Activated CD4-positive, alpha-beta T cell treated with anti-CD3 and anti-CD28 coated beads for 1 hour (primary cell): ENCODE results near the gene KDM6A.
"Not testable (repeated sequence)": the region's sequence is repeated elsewhere in the genome, so short reads cannot be mapped to it uniquely, and the experiment has no call there.

ENCODE experiments used
- DNase-seq: peaks from one replicate; pipeline ENCODE4 v3.0.0-alpha.2; 2020

KDM6A gene

DNA sequence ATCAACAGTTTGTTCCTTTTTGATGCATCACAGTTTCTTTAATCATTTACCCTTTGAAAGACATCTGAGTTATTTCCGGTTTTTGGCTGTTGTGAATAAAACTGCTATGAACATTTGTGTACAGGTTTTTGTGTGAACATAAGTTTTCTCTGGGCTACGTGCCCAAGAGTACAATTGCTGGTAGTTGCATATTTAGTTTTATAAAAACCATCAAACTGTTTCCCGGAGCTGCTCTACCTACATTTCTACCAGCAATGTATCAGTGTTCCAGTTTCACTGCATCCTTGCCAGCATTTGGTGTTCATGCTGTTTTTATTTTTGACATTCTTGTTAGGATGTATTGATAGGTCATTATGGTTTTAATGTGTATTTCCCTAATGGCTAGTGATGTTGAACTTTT lies 17.3 kb downstream of the KDM6A start:
- no peak for DNase-seq

DNA sequence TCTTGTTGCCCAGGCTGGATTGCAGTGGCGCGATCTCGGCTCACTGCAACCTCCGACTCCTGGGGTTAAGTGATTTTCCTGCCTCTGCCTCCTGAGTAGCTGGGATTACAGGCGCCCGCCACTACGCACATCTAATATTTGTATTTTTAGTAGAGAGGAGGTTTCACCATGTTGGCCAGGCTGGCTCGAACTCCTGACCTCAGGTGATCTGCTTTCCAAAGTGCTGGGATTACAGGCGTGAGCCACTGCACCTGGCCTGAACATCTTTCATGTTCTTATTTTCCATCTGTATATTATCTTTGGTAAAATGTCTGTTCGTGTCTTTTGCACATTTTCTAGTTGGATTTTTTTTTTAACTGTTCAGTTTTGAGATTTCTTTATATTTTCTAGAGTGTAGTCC lies 17.7 kb downstream of the KDM6A start:
- DNase-seq = not testable (repeated sequence)

DNA sequence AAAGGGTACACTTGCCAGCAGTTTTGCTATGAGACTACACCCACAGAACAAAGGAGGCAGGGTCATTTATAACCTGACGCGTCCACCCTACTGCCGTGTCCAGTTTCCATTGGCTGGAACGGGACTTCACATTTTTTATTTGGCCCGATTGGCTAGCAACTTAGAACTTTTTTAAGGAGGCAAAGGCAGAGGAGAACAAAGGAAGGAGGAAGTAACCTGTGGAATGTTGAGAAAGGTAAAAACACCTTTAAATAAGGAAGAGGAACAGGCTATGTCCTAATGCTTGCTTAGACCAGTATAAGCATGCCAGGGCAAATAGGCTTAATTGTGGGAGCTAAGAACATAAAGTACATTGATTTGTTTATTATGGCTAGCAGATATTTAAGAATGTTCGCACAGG lies 18.7 kb downstream of the KDM6A start:
- no peak for DNase-seq

DNA sequence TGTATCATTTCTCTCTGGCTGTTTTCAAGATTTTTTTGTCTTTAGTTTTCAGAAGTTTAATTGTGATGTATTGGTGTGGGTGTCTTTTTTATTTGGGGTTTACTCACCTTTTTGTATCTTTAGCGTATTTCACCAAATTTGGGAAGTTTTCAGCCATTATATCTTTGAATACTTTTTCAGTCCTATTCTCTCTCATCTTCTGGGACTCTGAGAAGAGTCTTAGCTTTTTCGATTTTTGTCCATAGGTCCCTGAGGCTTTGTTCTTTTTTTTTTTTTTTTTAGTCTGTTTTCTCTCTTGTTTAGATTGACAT lies 23.8 kb downstream of the KDM6A start:
- no peak for DNase-seq

DNA sequence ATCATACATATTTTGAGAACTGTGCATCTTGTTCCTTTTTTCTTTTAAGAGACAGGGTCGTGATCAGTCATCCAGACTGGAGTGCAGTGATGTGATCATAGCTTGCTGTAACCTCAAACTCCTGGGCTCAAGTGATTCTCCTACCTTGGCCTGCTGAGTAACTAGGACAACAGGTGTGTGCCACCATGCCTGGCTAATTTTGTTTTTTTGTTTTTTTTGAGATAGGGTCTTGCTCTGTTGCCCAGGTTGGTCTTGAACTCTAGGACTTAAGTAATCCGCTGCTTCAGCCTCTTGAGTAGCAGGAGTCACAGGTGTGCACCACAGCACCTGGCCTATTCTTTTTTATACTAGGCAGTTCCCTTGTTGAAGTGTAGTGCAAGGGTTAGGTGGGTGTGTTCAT lies 24.6 kb downstream of the KDM6A start:
- DNase-seq = no peak

DNA sequence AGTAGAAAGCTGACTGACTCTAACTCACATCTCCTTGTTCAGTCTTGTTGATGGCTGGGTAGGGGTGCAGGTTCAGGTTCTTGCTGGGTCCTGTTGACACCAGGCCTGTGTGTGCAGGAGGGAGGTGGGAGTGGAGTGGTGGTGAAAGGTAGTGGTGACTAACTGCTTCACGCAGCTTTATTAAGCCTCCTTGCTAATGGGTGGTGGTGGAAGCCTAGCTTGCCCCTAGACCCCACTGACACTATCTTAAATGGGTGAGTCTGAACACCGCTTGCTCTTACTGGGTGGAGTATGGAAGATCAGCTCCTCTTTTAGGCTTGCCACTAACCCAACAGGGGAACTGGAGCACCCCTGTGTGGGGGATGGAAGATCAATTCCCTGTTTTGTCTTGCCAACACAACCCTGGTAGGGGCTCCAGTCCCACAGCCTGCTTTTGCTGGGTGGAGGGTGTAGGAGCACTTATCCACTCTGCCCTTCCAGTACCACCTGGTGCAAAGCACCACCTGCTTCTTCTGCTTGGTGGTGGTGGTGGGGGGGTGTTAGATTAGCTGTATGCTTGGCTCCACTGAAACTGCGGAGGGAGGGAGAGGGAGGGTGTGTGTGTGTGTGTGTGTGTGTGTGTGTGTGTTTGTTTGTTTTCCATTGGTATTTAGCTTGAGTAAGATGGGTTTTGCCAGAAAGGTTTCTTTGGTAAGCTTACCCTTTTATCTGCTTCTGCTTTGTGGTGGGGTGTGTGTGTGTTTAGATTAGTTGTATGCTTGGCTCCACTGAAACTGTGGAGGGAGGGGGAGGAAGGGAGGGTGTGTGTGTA lies 25.6 kb downstream of the KDM6A start:
- DNase-seq = no peak

DNA sequence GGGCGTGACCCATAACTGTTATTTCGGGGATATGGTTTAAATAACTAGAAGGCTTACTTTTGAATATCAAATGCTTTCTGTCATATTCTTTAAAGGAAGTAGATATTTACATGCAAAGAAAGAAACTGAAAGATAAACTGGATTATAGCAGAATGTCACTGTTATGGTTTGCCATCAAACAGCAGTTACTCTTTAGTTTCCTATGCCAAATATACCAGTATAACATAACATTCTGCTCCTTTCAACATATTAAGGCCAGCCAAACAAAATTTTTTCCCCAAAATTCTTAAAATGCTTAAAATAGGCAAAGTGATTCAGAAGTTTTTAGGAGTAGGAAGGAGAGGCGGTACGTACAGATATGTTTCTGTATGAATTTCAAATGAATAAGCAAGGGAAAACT lies 27.0 kb downstream of the KDM6A start:
- no peak for DNase-seq

DNA sequence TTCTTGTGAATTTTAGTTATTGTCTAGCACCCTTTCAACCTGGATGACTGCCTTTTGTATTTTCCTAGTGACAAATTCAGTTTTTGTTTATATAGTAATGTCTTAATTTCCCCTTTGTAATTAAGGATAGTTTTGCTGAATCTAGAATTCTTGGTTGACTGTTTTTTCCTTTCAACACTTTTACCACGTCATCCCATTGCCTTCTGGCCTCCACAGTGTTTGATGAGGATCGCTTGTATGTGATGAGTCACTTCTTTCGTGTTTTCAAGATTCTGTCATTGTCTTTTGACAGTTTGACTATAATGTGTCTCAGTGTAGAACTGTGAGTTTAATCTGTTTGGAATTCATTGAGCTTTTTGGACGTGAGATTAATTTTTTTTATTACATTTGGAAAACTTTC lies 30.1 kb downstream of the KDM6A start:
- DNase-seq = no peak

DNA sequence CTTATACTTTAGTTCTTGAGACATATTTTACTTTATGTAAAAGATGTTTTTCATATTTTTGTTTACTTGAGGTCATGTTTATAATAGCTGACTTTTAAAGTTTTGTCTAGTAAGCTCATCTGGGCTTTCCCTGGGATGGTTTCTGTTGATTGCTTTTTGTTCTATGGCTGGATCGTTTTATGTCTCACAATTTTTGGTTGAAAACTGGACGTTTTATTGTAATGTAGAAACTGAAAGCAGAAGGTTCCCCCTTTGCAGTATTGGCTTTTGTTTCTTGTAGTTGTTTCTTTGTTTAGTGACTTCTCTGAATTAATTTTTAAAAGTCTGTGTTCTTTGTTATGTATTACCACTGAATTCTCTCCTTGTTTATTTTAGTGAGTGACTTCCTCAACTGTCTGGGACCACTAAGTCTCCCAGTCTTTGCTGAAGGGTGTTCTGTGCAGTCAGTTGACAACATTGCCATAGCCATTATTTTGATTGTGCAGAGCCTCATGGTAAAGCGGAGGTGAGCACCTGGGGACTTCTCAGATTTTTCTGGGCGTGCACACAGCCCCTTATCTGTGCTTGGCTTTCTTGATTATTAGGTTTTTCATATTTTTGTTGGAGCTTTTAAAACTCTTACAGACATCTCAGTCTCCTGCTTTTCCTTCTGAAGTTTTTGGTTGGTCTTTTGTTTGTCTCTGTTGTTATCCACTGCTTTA lies 31.0 kb downstream of the KDM6A start:
- DNase-seq = no peak

DNA sequence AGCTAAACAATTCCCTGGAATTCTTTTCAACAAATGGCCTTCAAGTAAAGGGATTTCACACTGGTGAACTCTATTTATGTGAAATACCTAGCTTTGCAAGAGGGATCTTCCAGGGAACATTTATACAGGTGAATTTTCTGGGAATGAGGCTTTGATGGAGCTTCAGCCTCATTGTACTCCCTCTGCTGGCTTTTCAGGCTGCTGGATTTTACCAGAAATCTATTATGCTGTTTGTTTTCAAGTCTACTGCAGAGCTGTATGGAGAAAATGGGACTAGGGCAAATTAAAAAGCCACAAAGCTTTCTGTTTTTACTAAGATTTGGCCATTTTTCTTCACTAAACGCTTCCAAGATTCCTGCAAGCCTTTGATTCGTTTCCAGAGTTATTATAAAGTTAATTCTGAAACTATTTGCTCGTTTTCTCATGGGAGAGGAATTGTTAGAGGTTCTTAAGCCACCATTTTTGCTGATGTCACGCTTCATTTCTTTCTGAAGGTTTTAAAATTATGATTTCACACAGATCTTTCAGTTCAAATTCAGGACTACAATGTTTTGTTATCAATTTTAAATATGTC lies 31.6 kb downstream of the KDM6A start:
- DNase-seq = no peak

DNA sequence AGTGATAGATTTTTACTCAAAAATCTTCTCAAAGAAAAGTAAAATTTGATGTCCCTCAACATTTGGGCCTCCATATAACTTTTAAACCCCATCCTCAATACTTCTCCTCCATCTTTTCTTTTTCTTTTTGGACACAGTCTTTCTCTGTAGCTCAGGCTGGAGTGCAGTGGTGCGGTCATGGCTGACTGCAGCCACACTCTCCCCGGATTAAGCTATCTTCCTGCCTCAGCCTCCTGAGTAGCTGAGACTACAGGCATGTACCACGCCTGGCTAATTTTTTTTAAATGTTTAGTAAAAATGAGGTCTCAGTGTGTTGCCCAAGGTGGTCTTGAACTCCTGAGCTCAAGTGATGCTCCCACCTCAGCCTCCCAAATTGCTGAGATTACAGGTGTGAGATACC lies 33.1 kb downstream of the KDM6A start:
- DNase-seq = no peak

DNA sequence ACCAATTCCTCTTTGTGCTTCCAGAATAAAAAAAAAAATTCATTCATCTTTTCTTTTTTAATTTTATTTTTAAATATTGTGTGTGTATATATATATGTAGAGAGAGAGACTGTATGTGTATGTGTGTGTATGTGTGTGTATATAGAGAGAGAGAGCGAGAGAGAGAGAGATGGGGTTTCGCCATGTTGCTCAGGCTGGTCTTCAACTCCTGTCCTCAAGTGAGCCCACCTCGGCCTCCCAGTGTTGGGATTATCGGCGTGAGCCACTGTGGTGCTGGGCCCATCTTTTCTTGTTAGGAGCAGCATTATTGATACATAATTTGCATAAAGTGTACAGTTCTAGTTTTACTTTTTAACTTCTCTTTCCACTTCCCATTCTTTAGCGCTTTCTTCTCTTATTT lies 33.6 kb downstream of the KDM6A start:
- no peak for DNase-seq

DNA sequence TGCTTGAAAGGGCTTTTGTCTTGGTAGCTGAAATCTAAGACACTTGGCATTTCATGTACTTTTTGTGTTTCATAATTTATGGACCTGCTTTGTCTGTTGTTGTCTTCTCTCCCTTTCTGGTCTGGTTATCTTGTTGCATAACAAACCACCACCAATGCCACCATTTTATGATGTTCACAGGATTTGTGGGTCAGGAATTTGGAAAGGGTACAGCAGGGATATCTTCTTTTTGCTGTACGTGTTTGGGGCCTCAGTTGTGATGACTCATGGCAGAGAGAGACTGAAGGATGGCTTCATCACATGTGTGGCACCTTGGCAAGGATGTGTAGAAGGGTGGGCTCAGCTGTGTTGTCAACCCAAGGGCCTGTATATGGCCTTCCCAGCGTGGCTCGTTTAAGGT lies 35.2 kb downstream of the KDM6A start:
- DNase-seq = no peak

DNA sequence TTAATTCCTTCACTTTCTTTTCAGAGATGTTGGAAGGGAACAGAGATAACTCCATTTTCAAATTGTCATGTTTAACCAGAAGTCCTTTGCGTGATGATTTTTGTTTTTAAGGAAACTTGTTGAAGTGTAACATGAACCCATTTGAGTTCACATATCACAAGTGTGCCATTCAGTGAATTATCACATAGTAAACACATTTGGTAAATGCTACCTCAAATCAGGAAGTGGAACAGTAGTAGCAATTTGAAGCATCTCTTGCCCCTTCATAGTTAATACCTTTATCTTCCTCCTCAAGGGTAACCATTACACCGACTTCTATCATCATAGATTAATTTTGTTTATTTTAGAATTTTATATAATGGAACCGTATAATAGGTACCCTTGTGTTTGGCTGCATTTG lies 35.8 kb downstream of the KDM6A start:
- no peak for DNase-seq

DNA sequence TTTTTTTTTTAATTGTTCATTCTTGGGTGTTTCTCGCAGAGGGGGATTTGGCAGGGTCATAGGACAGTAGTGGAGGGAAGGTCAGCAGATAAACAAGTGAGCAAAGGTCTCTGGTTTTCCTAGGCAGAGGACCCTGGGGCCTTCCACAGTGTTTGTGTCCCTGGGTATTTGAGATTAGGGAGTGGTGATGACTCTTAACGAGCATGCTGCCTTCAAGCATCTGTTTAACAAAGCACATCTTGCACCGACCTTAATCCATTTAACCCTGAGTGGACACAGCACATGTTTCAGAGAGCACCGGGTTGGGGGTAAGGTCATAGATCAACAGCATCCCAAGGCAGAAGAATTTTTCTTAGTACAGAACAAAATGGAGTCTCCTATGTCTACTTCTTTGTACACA lies 37.5 kb downstream of the KDM6A start:
- not testable (repeated sequence) for DNase-seq

DNA sequence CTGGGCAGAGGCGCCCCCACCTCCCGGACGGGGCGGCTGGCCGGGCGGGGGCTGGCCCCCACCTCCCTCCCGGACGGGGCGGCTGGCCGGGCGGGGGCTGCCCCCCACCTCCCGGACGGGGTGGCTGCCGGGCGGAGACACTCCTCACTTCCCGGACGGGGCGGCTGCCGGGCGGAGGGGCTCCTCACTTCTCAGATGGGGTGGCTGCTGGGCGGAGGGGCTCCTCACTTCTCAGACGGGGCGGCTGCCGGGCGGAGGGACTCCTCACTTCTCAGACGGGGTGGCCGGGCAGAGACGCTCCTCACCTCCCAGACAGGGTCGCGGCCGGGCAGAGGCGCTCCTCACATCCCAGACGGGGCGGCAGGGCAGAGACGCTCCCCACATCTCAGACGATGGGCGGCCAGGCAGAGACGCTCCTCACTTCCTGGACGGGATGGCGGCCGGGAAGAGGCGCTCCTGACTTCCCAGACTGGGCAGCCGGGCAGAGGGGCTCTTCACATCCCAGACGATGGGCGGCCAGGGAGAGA lies 38.1 kb downstream of the KDM6A start:
- not testable (repeated sequence) for DNase-seq

DNA sequence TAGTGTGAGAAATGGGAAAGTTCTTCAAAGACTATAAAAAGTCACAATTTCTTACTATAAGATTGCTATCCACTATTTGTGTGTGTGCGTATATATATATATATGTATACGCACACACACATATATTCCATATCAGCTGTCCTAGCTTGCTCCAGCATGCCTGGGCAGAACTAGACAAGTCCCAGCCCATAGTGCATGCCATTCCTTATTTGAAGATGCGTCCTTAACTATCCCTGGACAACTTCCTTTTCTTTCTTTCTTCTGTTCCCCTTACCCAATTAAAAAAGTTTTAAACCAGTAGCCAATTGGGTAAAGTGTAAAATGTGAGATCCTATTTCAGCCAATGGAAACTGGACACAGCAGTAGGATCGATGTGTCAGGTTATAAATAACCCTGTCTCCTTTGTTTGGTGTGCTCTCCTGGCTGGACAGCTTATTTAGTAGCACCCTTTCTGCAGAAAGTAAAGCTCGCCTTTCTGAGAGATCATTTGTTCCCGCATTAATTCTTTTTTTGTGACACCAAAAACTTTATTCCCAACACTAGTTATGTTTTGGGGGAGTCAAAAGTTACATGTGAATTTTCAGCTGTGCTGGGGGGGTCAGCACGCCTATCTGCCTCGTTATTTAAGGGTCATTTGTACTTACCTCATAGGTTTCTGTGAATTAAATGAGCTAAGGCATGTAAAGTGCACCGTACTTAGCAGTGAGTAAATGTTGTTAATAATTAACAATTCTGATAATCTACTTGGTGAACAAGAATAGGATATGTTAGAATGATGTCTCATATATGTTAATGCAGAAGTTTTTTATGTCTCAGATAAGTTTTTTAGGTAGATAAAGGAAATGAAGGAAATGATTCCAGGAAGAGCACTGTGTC lies 40.9 kb downstream of the KDM6A start:
- DNase-seq = no peak

DNA sequence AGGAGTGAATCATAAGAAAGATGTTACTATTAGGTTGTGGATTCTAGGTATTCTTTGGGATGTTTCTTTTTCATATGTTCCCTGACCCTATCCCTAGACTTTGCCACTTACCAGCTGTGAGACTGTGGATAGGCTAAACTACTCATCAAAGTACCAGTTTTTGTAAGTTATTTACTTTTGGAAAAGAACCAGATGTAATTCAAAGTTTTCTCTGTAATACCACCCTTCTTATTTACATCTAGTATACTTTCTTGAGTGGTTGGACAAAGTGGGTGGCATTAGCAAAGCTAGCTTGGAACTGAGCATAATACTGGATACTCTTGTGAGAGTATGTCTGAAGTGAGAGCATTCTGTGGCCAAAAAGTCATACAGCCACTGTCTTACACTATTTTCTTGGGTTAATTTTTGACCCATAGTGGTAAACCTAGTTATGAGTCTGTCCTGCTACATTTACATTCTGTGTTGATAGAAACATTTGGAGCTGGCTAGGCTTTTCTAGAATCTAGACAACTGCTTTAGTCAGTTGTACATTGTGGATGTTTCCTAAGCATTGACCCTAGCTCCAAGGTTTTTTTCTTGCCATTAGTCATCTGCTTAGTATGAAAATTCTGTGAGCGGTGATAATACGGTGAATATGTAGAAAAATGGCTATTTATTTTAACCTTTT lies 41.7 kb downstream of the KDM6A start:
- DNase-seq = no peak

DNA sequence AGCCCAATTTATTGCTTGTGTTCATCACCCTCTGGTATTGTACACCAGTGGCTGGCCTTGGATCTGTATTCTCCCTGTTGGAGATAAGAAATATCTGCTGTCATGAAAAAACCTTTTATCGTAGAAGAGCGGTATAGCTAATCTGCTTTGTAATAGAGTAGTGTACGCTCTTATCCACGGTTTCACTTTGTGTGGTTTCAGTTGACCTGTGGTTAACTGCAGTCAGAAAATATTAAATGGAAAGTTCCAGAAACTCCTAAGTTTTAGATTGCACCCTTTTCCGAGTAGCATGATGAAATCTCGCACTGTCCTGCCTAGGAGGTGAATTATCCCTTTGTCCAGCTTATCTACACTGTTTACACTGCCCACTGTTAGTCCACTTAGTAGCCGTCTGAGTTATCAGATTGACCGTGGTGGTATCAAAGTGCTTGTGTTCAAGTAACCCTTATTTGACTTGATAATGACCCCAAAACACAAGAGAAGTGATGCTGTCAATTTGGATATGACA lies 42.4 kb downstream of the KDM6A start:
- DNase-seq = no peak

DNA sequence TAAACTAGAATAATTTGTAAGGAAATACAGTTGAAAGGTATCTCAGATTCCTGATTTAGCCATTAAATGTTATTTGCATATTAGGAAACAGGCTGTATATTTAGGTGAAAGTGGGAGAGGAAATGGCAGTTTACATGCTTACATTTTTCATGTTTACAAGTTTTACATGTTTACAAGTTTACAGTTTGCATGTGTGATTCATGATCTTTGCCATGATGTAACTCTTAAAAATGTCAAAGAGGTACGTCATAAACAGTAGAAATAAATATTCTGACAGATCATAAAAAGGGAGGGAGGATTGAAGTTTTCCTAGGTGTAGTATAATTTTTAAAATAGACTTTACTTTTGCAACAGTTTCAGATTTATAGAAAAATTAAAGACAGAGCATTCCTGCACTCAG lies 45.7 kb downstream of the KDM6A start:
- DNase-seq = no peak

DNA sequence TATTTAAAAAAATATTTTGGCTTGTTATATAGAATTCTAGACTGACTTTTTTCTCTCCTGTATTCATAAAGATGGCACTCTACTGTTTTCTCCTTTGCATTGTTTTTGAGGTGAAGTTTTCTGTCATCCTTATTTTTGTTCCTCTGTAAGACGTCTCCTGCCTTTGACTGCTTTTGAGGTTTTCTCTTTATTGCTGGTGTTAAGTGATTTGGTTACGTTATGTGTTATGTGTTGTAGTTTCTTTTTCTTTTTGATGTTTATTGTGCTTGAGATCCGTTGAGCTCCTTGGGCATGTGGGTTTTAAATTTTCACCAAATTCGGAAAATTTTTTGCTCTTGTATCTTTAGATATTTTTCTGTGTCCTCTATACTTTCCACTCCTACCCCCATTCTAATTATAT lies 50.0 kb downstream of the KDM6A start:
- DNase-seq = no peak

DNA sequence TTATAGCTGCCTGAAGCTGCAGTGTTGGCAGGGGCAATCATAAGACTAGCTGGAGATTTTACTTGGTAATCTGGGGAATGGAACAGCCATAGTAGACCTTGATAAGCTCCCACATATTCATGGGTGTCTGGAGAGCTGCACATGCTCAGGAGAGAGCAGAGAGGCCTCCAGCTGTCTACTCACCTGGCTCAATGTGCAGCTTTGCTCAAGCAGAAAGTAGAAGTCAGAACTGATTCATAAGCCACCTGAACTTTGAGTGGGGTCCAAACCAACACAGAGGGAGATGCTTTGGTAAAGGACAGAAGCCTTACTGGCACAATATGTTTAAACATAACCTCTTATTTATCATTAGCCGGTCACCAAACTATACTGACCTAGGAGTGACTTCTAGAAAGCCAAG lies 54.4 kb downstream of the KDM6A start:
- no peak for DNase-seq
